Sigmoid colon (tissue), 4 donors: ENCODE measurements around the gene WNT10A.

Source experiments
- CTCF ChIP-seq, 4 experiments: fragments of 450-650 bp in 3 of 4; fragments of 200-600 bp in 1 of 4; IDR thresholded peaks; one replicate each; pipeline ENCODE4 v1.5.1; 2016 to 2019; ENCODE audit warnings: antibody characterized with exemption in 4 of 4, mild to moderate bottlenecking in 3 of 4, moderate library complexity in 2 of 4
- EP300 ChIP-seq, 4 donors: sonication (generic); formaldehyde crosslinking; IDR thresholded peaks; one replicate each; pipeline ENCODE4 v1.6.1; 2017; ENCODE audit warnings: antibody characterized with exemption in 4 of 4

GRCh38 chr2:218895326-218895725, 14.7 kb downstream of the WNT10A start:
- TF ChIP-seq EP300 (IDR thresholded peaks at IDR 0.05) (no peak), CTCF (IDR thresholded peaks at IDR 0.05) (no peak)
